Activated T-helper 17 cell treated with anti-CD3 and anti-CD28 coated beads, Interleukin-2, amount 50 U/mL, for 72 hours (primary cell): Measurements from ENCODE around the gene NCF4. TPM values are rescaled to one million over a fixed set of nuclear protein-coding genes. Genes with fewer than 3 reads are reported as not detected.
A peak's percentile ranks its signal among the peaks of the same experiment; 100 is the strongest.

Experiments
- ATAC-seq: fragments of 150-1000 bp; cut with Tn5 transposase; replicated peaks from 2 replicates; pipeline ENCODE4 v1.10.0; 2021; ENCODE audit warnings: mild to moderate bottlenecking, moderate library complexity
- H3K27ac Mint-ChIP-seq: one replicate; pipeline ENCODE4 v1.8.0; 2022; ENCODE audit warnings: mixed read lengths
- H3K27me3 Mint-ChIP-seq: one replicate; pipeline ENCODE4 v1.8.0; 2022; ENCODE audit warnings: mixed read lengths
- H3K36me3 Mint-ChIP-seq: one replicate; pipeline ENCODE4 v1.8.0; 2022; ENCODE audit warnings: low read depth, mild to moderate bottlenecking, mixed read lengths
- H3K4me1 Mint-ChIP-seq: one replicate; pipeline ENCODE4 v1.8.0; 2022; ENCODE audit warnings: mixed read lengths
- H3K4me3 Mint-ChIP-seq: one replicate; pipeline ENCODE4 v1.8.0; 2022; ENCODE audit warnings: mild to moderate bottlenecking, mixed read lengths
- H3K9me3 Mint-ChIP-seq: one replicate; pipeline ENCODE4 v1.8.0; 2022; ENCODE audit warnings: mixed read lengths
- total RNA-seq, 2 donors: library from RNA; stranded (reverse); gene quantifications; one replicate each; pipeline ENCODE4 v1.2.3, GENCODE V29; 2022

The NCF4 gene
- total RNA-seq, 2 donors from 2014 or later, result 40.6 to 60.1 TPM

GRCh38 chr22:36884349-36885158, 23.7 kb downstream of the NCF4 start:
- ATAC-seq, result peak; percentile 75
- no peaks in the 10 kb centered on the region for H3K36me3 Mint-ChIP-seq
- H3K27ac Mint-ChIP-seq, result peak overlapping the region; percentile 75
- H3K4me1 Mint-ChIP-seq, result peaks cover 25% of the 10 kb centered on the region
- H3K4me3 Mint-ChIP-seq, result peak overlapping the region; percentile 28
- H3K27me3 Mint-ChIP-seq, result no peaks in the 10 kb centered on the region
- H3K9me3 Mint-ChIP-seq, result peaks cover 5% of the 10 kb centered on the region

GRCh38 chr22:36885474-36885873, 24.7 kb downstream of the NCF4 start:
- H3K36me3 Mint-ChIP-seq, result no peaks in the 10 kb centered on the region
- peak overlapping the region; percentile 28 for H3K4me3 Mint-ChIP-seq
- no peaks in the 10 kb centered on the region for H3K27me3 Mint-ChIP-seq
- peak overlapping the region; percentile 75 for H3K27ac Mint-ChIP-seq
- peaks cover 4% of the 10 kb centered on the region for H3K9me3 Mint-ChIP-seq
- ATAC-seq, result no peak
- peaks cover 25% of the 10 kb centered on the region for H3K4me1 Mint-ChIP-seq

GRCh38 chr22:36886016-36886415, 25.2 kb downstream of the NCF4 start:
- H3K36me3 Mint-ChIP-seq, result no peaks in the 10 kb centered on the region
- peaks cover 25% of the 10 kb centered on the region for H3K4me1 Mint-ChIP-seq
- no peak for ATAC-seq
- no peak overlapping the region for H3K4me3 Mint-ChIP-seq
- no peaks in the 10 kb centered on the region for H3K9me3 Mint-ChIP-seq
- no peaks in the 10 kb centered on the region for H3K27me3 Mint-ChIP-seq
- peak overlapping the region; percentile 75 for H3K27ac Mint-ChIP-seq

- no peaks in the 10 kb centered on the region for H3K9me3 Mint-ChIP-seq
- H3K27me3 Mint-ChIP-seq, result no peaks in the 10 kb centered on the region
- peak; percentile 64 for ATAC-seq
- peak overlapping the region; percentile 75 for H3K27ac Mint-ChIP-seq
- H3K4me1 Mint-ChIP-seq, result peaks cover 21% of the 10 kb centered on the region
- H3K36me3 Mint-ChIP-seq, result no peaks in the 10 kb centered on the region
- H3K4me3 Mint-ChIP-seq, result peak overlapping the region; percentile 26
Measured at GRCh38 chr22:36887162-36887561, 26.4 kb downstream of the NCF4 start.

- Mint-ChIP-seq H3K9me3 (no peaks in the 10 kb centered on the region), H3K27me3 (no peaks in the 10 kb centered on the region), H3K4me3 (no peak overlapping the region), H3K4me1 (peaks cover 13% of the 10 kb centered on the region), H3K27ac (no peak overlapping the region), H3K36me3 (no peaks in the 10 kb centered on the region)
- ATAC-seq, result no peak
Measured at GRCh38 chr22:36891646-36892045, 30.8 kb downstream of the NCF4 start.

- peaks cover 10% of the 10 kb centered on the region for H3K4me1 Mint-ChIP-seq
Measured at GRCh38 chr22:36892292-36892691, 31.5 kb downstream of the NCF4 start.

GRCh38 chr22:36893262-36893661, 32.5 kb downstream of the NCF4 start:
- Mint-ChIP-seq H3K27me3 (no peaks in the 10 kb centered on the region), H3K9me3 (no peaks in the 10 kb centered on the region), H3K4me1 (peaks cover 12% of the 10 kb centered on the region), H3K4me3 (no peak overlapping the region), H3K27ac (no peak overlapping the region), H3K36me3 (no peaks in the 10 kb centered on the region)
- no peak for ATAC-seq

More at GRCh38 chr22:36892292-36892691, 31.5 kb downstream of the NCF4 start:
- Mint-ChIP-seq H3K36me3 (no peaks in the 10 kb centered on the region), H3K4me3 (no peak overlapping the region), H3K27ac (no peak overlapping the region), H3K9me3 (no peaks in the 10 kb centered on the region), H3K27me3 (no peaks in the 10 kb centered on the region)
- ATAC-seq, result no peak

- no peak overlapping the region for H3K4me3 Mint-ChIP-seq
- H3K27ac Mint-ChIP-seq, result no peak overlapping the region
- no peaks in the 10 kb centered on the region for H3K9me3 Mint-ChIP-seq
- peaks cover 12% of the 10 kb centered on the region for H3K4me1 Mint-ChIP-seq
- H3K36me3 Mint-ChIP-seq, result no peaks in the 10 kb centered on the region
- no peak for ATAC-seq
- peaks cover 4% of the 10 kb centered on the region for H3K27me3 Mint-ChIP-seq
Measured at GRCh38 chr22:36894266-36894665, 33.5 kb downstream of the NCF4 start.

GRCh38 chr22:36897611-36898010, 36.8 kb downstream of the NCF4 start:
- peaks cover 6% of the 10 kb centered on the region for H3K27me3 Mint-ChIP-seq
- no peak overlapping the region for H3K27ac Mint-ChIP-seq
- H3K4me3 Mint-ChIP-seq, result no peak overlapping the region
- no peaks in the 10 kb centered on the region for H3K9me3 Mint-ChIP-seq
- no peaks in the 10 kb centered on the region for H3K36me3 Mint-ChIP-seq
- peaks cover 24% of the 10 kb centered on the region for H3K4me1 Mint-ChIP-seq
- ATAC-seq, result no peak

- peaks cover 22% of the 10 kb centered on the region for H3K4me1 Mint-ChIP-seq
- H3K9me3 Mint-ChIP-seq, result no peaks in the 10 kb centered on the region
- no peak overlapping the region for H3K27ac Mint-ChIP-seq
- no peak overlapping the region for H3K4me3 Mint-ChIP-seq
- H3K27me3 Mint-ChIP-seq, result peaks cover 7% of the 10 kb centered on the region
- no peaks in the 10 kb centered on the region for H3K36me3 Mint-ChIP-seq
- ATAC-seq, result no peak
Measured at GRCh38 chr22:36898690-36899089, 37.9 kb downstream of the NCF4 start.

GRCh38 chr22:36899498-36899897, 38.7 kb downstream of the NCF4 start:
- Mint-ChIP-seq H3K36me3 (no peaks in the 10 kb centered on the region), H3K4me1 (peaks cover 22% of the 10 kb centered on the region), H3K4me3 (peak overlapping the region; percentile 79), H3K27ac (peak overlapping the region; percentile 89), H3K27me3 (peaks cover 12% of the 10 kb centered on the region), H3K9me3 (no peaks in the 10 kb centered on the region)
- no peak for ATAC-seq

GRCh38 chr22:36900225-36900624, 39.4 kb downstream of the NCF4 start:
- Mint-ChIP-seq H3K27me3 (peaks cover 16% of the 10 kb centered on the region), H3K9me3 (no peaks in the 10 kb centered on the region), H3K4me1 (peaks cover 22% of the 10 kb centered on the region), H3K27ac (peak overlapping the region; percentile 89), H3K36me3 (no peaks in the 10 kb centered on the region), H3K4me3 (peak overlapping the region; percentile 79)
- ATAC-seq, result peak; percentile 6

- H3K27ac Mint-ChIP-seq, result peak overlapping the region; percentile 89
- peaks cover 16% of the 10 kb centered on the region for H3K27me3 Mint-ChIP-seq
- peaks cover 22% of the 10 kb centered on the region for H3K4me1 Mint-ChIP-seq
- ATAC-seq, result no peak
- peak overlapping the region; percentile 79 for H3K4me3 Mint-ChIP-seq
- H3K9me3 Mint-ChIP-seq, result no peaks in the 10 kb centered on the region
- H3K36me3 Mint-ChIP-seq, result no peaks in the 10 kb centered on the region
Measured at GRCh38 chr22:36900880-36901279, 40.1 kb downstream of the NCF4 start.

- peak; percentile 84 for ATAC-seq
- H3K4me1 Mint-ChIP-seq, result peaks cover 22% of the 10 kb centered on the region
- H3K27ac Mint-ChIP-seq, result peak overlapping the region; percentile 89
- H3K9me3 Mint-ChIP-seq, result no peaks in the 10 kb centered on the region
- H3K36me3 Mint-ChIP-seq, result no peaks in the 10 kb centered on the region
- H3K4me3 Mint-ChIP-seq, result peak overlapping the region; percentile 79
- H3K27me3 Mint-ChIP-seq, result peaks cover 16% of the 10 kb centered on the region
Measured at GRCh38 chr22:36901411-36902142, 40.8 kb downstream of the NCF4 start.
